Measurements from ENCODE around the gene CA12.

Gene CA12

DNA sequence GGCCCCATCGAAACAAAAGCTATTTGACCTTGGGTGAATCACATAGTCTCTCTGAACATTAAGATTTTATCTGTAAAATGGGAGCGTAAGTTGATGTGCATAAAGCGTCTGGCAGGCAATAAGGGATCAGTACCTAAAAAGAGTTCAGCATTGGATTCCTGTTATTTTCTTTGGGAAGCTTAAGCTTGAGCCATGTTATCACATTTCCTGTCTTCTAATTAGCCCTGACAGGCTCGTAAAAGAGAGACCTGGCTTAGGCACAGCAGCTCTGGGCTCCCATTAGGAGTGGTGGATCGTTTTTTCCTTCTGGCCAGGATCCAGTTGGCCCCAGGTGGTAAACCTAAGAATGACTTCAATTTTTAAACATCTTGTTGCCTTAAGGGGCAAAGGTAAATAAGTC lies 26.0 kb upstream of the CA12 start:
- Mint-ChIP-seq H3K27ac (no peak overlapping the region), H3K4me3 (no peak overlapping the region), H3K36me3 (no peaks in the 10 kb centered on the region), H3K4me1 (no peaks in the 10 kb centered on the region), H3K9me3 (no peaks in the 10 kb centered on the region)
- no peak for ATAC-seq
- no peak for DNase-seq (ENCODE audit: low spot score in 2 of 2)

DNA sequence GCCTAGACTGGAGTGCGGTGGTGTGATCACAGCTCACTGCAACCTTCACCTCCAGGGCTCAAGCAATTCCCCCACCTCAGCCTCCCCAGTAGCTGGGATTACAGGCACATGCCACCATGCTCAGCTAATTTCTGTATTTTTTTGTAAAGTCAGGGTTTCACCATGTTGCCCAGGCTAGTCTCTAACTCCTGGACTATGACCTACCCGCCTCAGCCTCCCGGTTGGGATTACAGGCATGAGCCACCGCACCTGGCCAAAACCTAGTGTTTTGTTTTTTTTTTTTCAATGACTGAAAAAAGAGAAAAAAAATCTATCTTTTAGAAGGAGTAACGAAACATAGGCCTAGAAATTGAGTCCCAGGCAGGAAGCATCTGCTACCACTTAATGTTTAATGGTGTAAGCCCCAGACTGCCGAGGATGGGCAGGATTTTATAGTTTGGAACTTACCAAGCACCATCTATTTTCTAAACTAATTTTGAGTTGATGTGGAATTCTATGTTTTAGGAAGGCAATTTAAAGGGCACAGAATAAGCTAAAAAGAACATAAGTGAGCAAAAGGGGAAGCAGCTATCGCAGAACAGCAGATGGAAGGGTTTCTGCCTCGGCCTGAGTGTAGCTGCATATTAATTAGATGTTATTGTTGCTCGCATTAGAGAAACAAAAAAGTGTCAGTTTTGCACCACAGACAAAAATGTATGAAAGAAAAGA lies 24.2 kb upstream of the CA12 start:
- no peaks in the 10 kb centered on the region for H3K9me3 Mint-ChIP-seq
- DNase-seq (ENCODE audit: low spot score in 2 of 2), result no peak
- no peak for ATAC-seq
- no peaks in the 10 kb centered on the region for H3K36me3 Mint-ChIP-seq
- no peak overlapping the region for H3K4me3 Mint-ChIP-seq
- peaks cover 4% of the 10 kb centered on the region for H3K4me1 Mint-ChIP-seq
- H3K27ac Mint-ChIP-seq, result no peak overlapping the region

DNA sequence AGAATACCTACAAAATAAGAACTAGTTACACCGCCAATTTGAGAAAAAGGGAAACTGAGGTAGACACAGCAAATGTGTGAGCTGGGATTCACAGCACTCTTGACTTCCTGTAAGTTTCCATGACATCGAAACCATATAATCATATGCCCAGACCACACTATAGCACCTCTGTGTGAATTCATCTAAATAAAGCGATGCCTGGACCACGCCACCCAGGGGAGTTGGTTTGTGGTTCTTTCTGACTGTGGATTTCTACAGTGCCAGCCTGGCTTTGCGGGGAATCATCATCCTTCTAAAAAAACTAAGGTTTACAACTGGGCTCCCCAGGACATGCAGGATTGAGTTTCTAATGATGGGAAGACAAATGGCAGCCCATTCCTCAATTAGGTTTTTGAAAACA lies 23.5 kb upstream of the CA12 start:
- Mint-ChIP-seq H3K4me3 (no peak overlapping the region), H3K36me3 (no peaks in the 10 kb centered on the region), H3K9me3 (no peaks in the 10 kb centered on the region), H3K27ac (no peak overlapping the region), H3K4me1 (peaks cover 6% of the 10 kb centered on the region)
- no peak for DNase-seq (ENCODE audit: low spot score in 2 of 2)
- no peak for ATAC-seq

DNA sequence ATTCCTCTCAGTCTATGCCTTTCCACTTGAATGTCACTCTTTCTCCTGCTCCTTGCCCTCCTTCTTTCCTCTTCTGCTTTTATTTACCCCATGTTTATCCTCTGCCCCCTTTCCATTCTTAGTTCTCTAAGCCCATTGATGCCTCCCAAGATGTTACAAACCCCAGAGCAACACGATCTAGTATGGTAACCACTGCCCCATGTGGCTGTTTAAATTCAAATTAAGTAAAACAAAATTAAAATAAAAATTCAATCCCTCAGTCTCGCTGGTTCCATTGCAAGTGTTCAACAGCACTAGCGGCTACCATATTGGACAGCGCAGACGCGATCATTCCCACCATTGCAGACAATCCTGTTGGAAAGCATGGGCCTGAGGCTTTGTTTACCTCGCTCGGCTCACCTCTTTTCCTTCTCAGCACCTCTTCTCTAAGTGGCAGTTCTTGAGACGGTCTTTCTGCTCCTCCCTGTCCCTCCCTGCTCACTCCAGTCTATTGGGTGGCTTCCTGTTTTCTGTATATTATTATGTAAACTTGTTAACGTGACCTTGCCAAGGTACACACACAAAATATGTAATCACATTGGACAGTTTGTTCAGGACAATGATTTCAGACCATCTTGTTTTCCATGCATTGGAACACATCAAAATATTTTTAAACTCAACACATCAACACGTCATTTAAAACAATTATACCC lies 21.8 kb upstream of the CA12 start:
- Mint-ChIP-seq H3K36me3 (no peaks in the 10 kb centered on the region), H3K9me3 (no peaks in the 10 kb centered on the region), H3K4me3 (no peak overlapping the region), H3K27ac (no peak overlapping the region), H3K4me1 (peaks cover 6% of the 10 kb centered on the region)
- DNase-seq (ENCODE audit: low spot score in 2 of 2) (no peak), ATAC-seq (no peak)

DNA sequence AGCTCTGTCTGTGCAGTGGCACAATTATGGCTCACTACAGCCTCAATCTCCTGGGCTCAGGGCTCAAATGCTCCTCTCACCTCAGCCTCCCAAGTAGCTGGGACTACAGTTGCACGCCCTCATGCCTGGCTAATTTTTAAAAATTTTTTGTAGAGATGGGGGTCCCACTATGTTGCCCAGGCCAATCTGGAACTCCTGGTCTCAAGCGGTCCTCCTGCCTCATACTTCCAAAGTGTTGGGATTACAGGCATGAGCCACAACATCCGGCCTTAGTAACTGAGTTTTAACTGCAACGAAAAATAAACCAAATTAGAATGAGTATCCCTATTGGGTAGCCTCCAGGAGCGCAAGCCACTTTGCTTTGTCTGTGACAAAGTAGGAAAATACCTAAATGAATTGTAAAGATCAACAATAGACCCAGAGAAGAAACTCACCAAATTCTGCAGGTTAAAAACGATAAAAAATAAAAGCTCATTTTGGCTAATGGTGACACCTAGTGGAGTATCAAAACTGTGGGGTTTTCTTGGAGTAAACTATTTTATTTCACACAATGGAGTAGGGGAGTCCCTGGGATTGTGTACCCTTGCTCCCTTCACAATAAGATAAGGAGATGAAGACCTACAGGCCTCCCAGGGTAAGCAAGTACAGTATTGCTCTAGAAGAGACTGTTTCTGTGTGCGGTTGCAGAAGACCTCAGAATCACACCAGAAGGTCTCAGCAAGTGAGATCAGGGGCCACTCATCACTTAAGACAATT lies 21.0 kb upstream of the CA12 start:
- peaks cover 6% of the 10 kb centered on the region for H3K4me1 Mint-ChIP-seq
- H3K9me3 Mint-ChIP-seq, result no peaks in the 10 kb centered on the region
- H3K4me3 Mint-ChIP-seq, result no peak overlapping the region
- H3K36me3 Mint-ChIP-seq, result no peaks in the 10 kb centered on the region
- no peak for DNase-seq (ENCODE audit: low spot score in 2 of 2)
- no peak overlapping the region for H3K27ac Mint-ChIP-seq
- ATAC-seq, result peak; percentile 33

DNA sequence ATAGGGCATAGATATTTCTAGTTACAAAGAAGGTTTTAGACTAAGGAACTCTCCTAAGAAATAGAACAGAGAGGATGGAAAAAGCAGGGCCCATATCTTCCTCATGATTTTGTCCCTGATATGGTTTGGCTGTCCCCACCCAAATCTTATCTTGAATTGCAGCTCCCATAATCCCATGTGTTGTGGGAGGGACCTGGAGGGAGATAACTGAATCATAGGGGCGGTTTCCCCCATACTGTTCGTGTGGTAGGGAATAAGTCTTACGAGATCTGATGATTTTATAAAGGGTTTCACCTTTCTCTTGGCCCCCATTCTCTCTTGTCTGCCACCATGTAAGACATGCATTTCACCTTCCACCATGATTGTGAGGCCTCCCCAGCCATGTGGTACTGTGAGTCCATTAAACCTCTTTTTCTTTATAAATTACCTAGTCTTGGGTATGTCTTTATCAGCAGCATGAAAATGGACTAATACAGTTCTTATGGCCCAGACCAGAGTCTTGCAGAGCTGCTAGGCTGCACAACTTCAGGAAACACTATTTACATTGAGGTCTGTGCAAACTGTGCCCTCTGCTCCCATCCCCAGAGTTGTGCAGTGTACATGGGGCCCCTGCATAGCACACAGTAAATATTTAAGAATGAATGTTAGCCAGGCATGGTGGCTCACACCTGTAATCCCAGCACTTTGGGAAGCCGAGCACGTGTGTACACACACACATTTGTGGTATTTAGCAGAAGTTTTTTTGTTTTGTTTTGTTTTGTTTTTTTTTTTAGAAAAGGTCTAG lies 20.3 kb upstream of the CA12 start:
- ATAC-seq (no peak), DNase-seq (ENCODE audit: low spot score in 2 of 2) (no peak)
- Mint-ChIP-seq H3K4me3 (no peak overlapping the region), H3K27ac (no peak overlapping the region), H3K9me3 (no peaks in the 10 kb centered on the region), H3K4me1 (peaks cover 6% of the 10 kb centered on the region), H3K36me3 (no peaks in the 10 kb centered on the region)

DNA sequence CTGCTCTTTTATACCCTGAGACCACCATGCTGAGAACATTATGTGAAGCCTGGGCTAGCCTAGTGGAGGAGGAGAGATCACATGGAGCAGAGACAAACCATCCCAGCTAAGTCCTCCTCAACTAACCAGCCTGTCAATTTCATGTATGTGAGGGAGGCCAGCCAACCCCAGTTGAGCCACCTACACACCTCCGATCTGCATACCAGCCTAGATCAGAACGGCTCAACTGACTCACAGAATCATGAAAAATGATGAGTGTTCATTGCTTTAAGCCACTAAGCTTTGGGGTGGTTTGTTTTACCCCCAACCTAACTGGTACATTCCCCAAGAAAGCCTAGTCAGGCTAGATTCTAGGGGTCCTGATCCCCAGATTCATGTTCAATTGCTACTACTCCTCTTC lies 19.4 kb upstream of the CA12 start:
- ATAC-seq (peak; percentile 90), DNase-seq (ENCODE audit: low spot score in 2 of 2) (no peak)
- H3K4me1 Mint-ChIP-seq, result peaks cover 6% of the 10 kb centered on the region
- H3K4me3 Mint-ChIP-seq, result no peak overlapping the region
- H3K36me3 Mint-ChIP-seq, result no peaks in the 10 kb centered on the region
- no peaks in the 10 kb centered on the region for H3K9me3 Mint-ChIP-seq
- no peak overlapping the region for H3K27ac Mint-ChIP-seq

DNA sequence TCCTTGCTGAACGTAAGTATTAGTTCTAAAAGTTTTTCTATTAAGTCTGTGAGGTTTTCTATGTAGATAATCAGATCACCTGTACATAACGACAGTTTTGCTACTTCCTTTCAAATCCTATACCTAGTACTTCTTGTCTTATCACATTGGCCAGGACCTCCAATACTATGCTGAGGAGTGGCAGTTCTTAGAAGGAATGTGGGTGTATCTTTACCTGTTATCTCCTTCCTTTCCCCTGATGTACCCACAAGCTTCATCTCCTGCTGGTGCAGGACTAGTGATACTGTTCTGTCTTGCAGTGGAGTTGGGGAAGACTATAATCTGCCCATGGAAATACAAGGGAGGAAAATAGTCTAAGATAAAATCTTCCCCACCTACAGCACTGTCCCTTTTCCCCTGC lies 16.8 kb upstream of the CA12 start:
- Mint-ChIP-seq H3K27ac (no peak overlapping the region), H3K9me3 (no peaks in the 10 kb centered on the region), H3K4me3 (no peak overlapping the region), H3K36me3 (no peaks in the 10 kb centered on the region), H3K4me1 (peaks cover 12% of the 10 kb centered on the region)
- ATAC-seq (no peak), DNase-seq (ENCODE audit: low spot score in 2 of 2) (no peak)

DNA sequence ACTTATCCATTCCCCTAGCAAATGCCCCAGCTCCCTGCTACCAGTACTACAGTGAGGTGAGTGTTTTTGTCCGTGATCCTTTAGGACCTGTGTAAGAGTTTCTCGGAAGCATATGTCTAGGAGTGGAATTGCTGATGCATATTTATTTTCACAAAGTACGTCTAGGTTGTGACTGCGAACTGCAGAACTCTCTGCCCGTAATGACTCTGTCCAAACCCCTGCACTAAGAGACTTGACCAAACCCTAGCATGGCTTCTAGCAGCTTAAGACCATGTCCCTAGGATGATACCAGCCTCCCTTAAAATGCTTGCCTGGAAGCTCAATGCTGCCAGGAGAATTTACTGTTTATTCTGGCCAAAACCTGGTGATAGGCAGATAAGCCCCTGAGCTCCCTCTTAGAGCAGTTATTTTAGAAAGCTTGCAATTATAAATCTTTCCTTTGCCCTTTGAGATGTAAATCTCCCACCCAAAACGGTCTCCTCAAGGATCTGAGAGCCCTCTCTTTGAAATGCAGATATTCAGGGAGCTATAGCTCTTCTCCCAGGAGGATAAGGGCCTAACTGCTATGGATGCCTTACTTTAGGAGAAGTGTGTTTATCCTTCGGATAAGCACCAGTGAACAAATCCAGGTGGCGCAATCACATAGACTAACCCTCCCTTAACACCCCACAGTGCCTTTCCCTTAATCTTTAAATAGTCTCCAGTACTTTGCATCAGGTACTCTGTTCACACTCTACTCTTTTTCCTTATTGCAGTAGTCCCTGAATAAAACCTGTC lies 14.7 kb upstream of the CA12 start:
- Mint-ChIP-seq H3K36me3 (no peaks in the 10 kb centered on the region), H3K27ac (peak overlapping the region; percentile 21), H3K4me1 (peaks cover 22% of the 10 kb centered on the region), H3K4me3 (no peak overlapping the region), H3K9me3 (no peaks in the 10 kb centered on the region)
- ATAC-seq (no peak), DNase-seq (ENCODE audit: low spot score in 2 of 2) (no peak)

DNA sequence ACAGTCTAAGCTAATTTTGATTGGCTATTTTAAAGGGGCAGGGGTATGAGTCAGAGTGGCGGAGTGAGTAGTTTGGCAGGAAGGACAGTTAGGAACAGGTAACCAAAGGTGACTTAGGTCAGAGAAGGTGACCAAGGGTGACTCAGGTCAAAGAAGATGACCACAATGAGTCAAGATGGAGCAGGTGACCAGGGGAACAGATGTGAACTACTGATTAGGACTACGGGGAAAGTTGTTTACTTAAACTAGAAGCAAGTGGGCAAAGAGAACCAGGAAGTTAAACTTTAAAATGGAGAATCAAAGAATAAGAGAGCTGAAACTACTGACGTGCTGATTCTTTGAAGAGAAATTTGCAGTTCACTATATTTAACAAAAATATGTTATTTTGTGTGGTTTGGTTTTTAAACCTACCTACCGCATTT lies 14.1 kb upstream of the CA12 start:
- H3K27ac Mint-ChIP-seq, result no peak overlapping the region
- peak; percentile 52 for ATAC-seq
- H3K9me3 Mint-ChIP-seq, result no peaks in the 10 kb centered on the region
- no peaks in the 10 kb centered on the region for H3K36me3 Mint-ChIP-seq
- DNase-seq (ENCODE audit: low spot score in 2 of 2), result no peak
- H3K4me3 Mint-ChIP-seq, result no peak overlapping the region
- peaks cover 16% of the 10 kb centered on the region for H3K4me1 Mint-ChIP-seq

DNA sequence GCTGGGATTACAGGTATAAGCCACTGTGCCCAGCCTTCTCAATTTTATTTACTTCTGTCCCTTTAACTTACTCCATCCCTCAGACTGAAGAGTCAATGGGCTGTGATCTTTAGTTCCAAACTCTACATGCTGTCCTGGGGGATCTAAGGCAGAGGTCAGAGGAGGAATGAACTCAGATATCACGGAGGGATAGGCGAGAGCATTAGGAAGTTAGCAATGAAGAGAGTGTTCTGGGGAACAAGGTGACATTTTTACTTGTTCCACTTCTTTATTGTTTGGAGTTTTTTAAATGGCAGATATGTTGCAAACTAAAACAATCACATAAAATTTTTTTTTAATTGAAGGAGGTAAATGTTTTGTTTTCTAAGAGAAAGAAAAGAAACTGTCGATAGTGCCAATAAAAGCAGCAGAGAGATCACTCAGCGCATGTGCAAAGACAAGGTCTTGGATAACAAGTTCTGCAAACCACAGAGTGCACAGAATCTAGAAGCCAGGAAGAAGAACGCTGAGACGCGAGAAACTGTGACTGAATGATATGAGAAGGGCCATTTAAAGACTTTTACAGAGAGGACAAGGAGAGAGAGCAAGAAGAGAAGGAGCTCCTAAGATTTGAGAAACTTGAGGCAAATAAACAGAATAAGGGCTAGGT lies 10.8 kb upstream of the CA12 start:
- no peak for ATAC-seq
- H3K4me1 Mint-ChIP-seq, result peaks cover 16% of the 10 kb centered on the region
- H3K4me3 Mint-ChIP-seq, result no peak overlapping the region
- no peak for DNase-seq (ENCODE audit: low spot score in 2 of 2)
- no peak overlapping the region for H3K27ac Mint-ChIP-seq
- no peaks in the 10 kb centered on the region for H3K36me3 Mint-ChIP-seq
- no peaks in the 10 kb centered on the region for H3K9me3 Mint-ChIP-seq

DNA sequence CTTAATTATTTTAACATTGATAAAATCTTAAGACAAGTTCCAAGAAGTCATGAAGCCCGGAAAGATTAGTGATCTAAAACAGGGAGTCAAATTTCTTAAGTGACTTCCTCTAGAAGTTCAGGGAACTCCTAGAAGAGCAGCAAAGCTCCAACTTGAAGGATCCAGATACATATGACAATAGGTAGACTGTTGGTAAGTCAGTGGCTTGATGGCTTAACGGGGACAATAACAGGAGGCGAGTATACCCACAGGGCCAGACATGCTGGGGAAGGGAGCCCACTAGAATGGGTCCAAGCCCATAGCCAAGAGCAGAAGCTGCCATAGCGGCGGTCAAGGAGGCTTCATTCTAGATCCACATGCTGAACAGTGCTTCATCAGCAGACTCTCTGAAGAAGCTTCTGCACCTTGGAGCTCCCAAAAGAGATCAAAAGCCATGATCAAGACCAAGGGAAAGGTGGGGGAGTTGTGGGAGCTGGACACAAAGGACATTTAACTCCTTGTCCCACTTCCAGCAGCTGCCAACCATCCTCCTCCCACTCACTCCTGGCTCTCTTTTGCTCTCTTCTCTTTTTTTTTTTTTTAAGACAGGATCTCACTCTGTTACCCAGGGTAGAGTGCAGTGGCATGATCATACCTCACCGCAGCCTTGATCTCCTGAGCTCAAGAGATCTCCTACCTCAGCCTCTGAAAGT lies 10.2 kb upstream of the CA12 start:
- H3K36me3 Mint-ChIP-seq, result no peaks in the 10 kb centered on the region
- DNase-seq (ENCODE audit: low spot score in 2 of 2) (no peak), ATAC-seq (no peak)
- H3K4me3 Mint-ChIP-seq, result no peak overlapping the region
- peaks cover 16% of the 10 kb centered on the region for H3K4me1 Mint-ChIP-seq
- H3K27ac Mint-ChIP-seq, result no peak overlapping the region
- no peaks in the 10 kb centered on the region for H3K9me3 Mint-ChIP-seq

DNA sequence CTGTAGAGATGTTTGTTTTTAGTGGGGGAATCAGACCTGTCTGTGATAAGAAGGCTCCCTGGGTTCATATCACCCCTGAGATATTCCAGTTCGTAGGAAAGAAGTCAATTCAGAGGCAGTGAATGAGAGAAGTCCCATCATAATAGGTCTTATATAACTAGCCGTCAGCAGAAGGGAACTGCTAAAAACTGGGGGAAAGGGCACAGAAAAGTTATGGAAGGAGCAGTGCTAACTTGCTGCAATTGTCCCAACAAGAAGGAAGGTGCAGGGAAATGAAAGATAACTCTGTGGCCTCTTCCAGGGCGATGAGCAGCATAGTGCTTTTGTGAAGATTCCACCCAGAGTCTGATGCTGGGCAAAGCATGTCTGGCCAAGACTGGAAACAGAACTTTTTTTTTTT lies 9.0 kb upstream of the CA12 start:
- H3K36me3 Mint-ChIP-seq, result no peaks in the 10 kb centered on the region

More for the DNA sequence above, 9.0 kb upstream of the CA12 start:
- peaks cover 14% of the 10 kb centered on the region for H3K4me1 Mint-ChIP-seq
- H3K9me3 Mint-ChIP-seq, result no peaks in the 10 kb centered on the region
- no peak overlapping the region for H3K4me3 Mint-ChIP-seq
- no peak for DNase-seq (ENCODE audit: low spot score in 2 of 2)
- H3K27ac Mint-ChIP-seq, result no peak overlapping the region
- ATAC-seq, result no peak

Measured in stimulated activated effector memory CD8-positive, alpha-beta T cell treated with anti-CD3 and anti-CD28 coated beads, Interleukin-12 subunit alpha, Interleukin-12 subunit beta, amount 100 ng/mL, for 72 hours (primary cell).